Nephron progenitor cell (in vitro differentiated cells): Measurements from ENCODE around the gene CD1D.

ENCODE experiments used
- DNase-seq: peaks from one replicate; pipeline ENCODE4 v3.0.0; 2021
- H3K27ac Mint-ChIP-seq: 2 replicates; pipeline ENCODE4 v1.8.0; 2021; ENCODE audit warnings: mild to moderate bottlenecking, moderate library complexity, mixed read lengths
- H3K27me3 Mint-ChIP-seq: 2 replicates; pipeline ENCODE4 v1.8.0; 2021; ENCODE audit warnings: mild to moderate bottlenecking, low read depth, mixed read lengths; ENCODE audit not compliant: poor library complexity
- H3K36me3 Mint-ChIP-seq: 2 replicates; pipeline ENCODE4 v1.8.0; 2021; ENCODE audit warnings: low read depth, mixed read lengths
- H3K4me1 Mint-ChIP-seq: 2 replicates; pipeline ENCODE4 v1.8.0; 2021; ENCODE audit warnings: mixed read lengths
- H3K4me3 Mint-ChIP-seq: 2 replicates; pipeline ENCODE4 v1.8.0; 2021; ENCODE audit warnings: mild to moderate bottlenecking, moderate library complexity, mixed read lengths
- H3K9me3 Mint-ChIP-seq: 2 replicates; pipeline ENCODE4 v1.8.0; 2021; ENCODE audit warnings: mild to moderate bottlenecking, moderate library complexity, mixed read lengths
- TF ChIP-seq, protein P1 (sequence below): fragments of 200-600 bp; sonication (generic); IDR thresholded peaks from 2 replicates; pipeline ENCODE4 v1.5.0; 2021; ENCODE audit warnings: antibody characterized with exemption

CD1D gene

DNA sequence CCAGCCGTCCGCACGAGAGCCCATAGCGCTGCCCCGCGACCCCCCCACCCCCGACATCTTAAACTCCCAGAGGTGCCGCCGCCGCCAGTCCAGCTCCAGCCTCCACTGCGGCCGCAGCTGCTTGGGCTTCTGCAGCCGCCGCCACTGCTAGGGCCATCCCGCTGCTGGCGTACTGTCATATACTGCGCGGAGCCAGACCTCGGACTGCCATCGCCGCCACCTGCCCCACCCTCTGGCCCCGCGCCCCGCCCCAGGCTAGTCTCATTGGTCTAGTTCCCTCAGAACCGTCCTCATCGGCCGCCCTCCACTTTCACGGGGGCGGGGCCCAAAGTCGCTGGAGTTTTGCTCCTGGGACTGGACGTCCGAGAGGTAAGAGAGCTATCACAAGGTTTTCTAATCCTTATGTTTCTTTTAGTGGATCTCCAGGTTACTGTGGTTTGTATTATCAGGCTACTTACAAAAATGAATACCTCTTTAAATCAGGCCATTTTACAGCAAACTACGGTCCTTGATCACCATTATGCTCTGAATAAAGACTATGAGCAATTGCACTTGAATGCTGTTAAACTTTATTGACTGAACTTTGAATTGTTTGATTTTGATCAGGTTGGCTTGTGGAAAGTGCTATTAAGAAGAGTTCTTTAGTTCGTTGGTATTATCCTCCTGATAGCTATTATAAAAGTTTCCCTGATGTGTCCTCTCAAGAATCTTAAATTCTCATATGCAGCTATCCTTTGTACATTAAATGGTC, 2.8 kb upstream of the CD1D start:
- H3K9me3 Mint-ChIP-seq, result peaks cover 12% of the 10 kb centered on the region
- TF ChIP-seq, protein P1, sequence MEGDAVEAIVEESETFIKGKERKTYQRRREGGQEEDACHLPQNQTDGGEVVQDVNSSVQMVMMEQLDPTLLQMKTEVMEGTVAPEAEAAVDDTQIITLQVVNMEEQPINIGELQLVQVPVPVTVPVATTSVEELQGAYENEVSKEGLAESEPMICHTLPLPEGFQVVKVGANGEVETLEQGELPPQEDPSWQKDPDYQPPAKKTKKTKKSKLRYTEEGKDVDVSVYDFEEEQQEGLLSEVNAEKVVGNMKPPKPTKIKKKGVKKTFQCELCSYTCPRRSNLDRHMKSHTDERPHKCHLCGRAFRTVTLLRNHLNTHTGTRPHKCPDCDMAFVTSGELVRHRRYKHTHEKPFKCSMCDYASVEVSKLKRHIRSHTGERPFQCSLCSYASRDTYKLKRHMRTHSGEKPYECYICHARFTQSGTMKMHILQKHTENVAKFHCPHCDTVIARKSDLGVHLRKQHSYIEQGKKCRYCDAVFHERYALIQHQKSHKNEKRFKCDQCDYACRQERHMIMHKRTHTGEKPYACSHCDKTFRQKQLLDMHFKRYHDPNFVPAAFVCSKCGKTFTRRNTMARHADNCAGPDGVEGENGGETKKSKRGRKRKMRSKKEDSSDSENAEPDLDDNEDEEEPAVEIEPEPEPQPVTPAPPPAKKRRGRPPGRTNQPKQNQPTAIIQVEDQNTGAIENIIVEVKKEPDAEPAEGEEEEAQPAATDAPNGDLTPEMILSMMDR, result no peak
- H3K36me3 Mint-ChIP-seq, result peaks cover 7% of the 10 kb centered on the region
- H3K4me3 Mint-ChIP-seq, result peak overlapping the region; percentile 72
- no peak overlapping the region for H3K27ac Mint-ChIP-seq
- DNase-seq, result peak; percentile 91
- H3K4me1 Mint-ChIP-seq, result peaks cover 48% of the 10 kb centered on the region
- peaks cover 37% of the 10 kb centered on the region for H3K27me3 Mint-ChIP-seq

- Mint-ChIP-seq H3K4me1 (peaks cover 48% of the 10 kb centered on the region), H3K4me3 (peak overlapping the region; percentile 97)
Observed at GRCh38 chr1:158179301-158180041, 1.2 kb upstream of the CD1D start.

DNA sequence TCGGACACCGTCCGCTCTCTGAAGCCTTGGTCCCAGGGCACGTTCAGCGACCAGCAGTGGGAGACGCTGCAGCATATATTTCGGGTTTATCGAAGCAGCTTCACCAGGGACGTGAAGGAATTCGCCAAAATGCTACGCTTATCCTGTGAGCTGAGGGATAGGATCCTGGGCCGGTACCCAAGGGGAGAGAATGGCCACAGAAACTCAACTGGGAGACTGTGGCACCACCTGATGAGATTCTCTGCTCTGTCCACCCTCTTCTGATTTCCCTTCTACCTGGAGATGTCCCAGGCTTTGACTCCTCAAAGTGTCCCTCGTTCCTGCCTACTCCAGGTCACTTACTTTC, 855 bp downstream of the CD1D start:
- Mint-ChIP-seq H3K27me3 (peaks cover 44% of the 10 kb centered on the region), H3K36me3 (peaks cover 20% of the 10 kb centered on the region), H3K4me3 (peak overlapping the region; percentile 97), H3K4me1 (peaks cover 48% of the 10 kb centered on the region), H3K27ac (no peak overlapping the region), H3K9me3 (peaks cover 5% of the 10 kb centered on the region)
- TF ChIP-seq, protein P1, result no peak
- no peak for DNase-seq

More at GRCh38 chr1:158179301-158180041, 1.2 kb upstream of the CD1D start:
- Mint-ChIP-seq H3K27me3 (peaks cover 46% of the 10 kb centered on the region), H3K9me3 (peaks cover 12% of the 10 kb centered on the region), H3K36me3 (peaks cover 20% of the 10 kb centered on the region), H3K27ac (no peak overlapping the region)
- DNase-seq, result no peak
- TF ChIP-seq, protein P1, result no peak

DNA sequence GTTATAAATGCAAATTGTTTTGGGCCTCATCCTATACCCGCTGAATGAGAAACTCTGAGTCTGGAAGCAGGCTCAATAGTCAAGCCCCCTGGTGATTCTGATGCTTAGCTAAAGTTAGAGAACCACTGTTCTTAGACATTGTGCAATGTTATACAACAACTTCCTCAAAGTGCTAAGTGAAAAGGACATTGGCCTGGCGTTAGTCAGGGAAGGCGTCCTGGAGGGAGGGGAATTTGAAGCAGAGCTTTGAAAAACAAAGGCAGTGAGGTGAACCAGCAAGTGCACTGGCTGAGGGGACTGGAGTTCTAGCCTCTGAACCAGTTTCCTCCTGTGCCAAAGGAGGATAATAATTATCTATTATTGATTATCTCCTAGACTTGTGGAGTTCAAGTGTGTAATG, 5.1 kb downstream of the CD1D start:
- Mint-ChIP-seq H3K4me1 (peaks cover 16% of the 10 kb centered on the region), H3K9me3 (no peaks in the 10 kb centered on the region), H3K27ac (no peak overlapping the region), H3K27me3 (peaks cover 21% of the 10 kb centered on the region), H3K4me3 (no peak overlapping the region), H3K36me3 (peaks cover 20% of the 10 kb centered on the region)
- TF ChIP-seq, protein P1, result no peak
- DNase-seq, result no peak

- H3K36me3 Mint-ChIP-seq, result peaks cover 20% of the 10 kb centered on the region
- H3K27me3 Mint-ChIP-seq, result peaks cover 20% of the 10 kb centered on the region
- no peaks in the 10 kb centered on the region for H3K9me3 Mint-ChIP-seq
- H3K4me3 Mint-ChIP-seq, result no peak overlapping the region
- TF ChIP-seq, protein P1, result no peak
- no peak for DNase-seq
- peaks cover 15% of the 10 kb centered on the region for H3K4me1 Mint-ChIP-seq
- H3K27ac Mint-ChIP-seq, result no peak overlapping the region
Observed at GRCh38 chr1:158186180-158186579, 5.5 kb downstream of the CD1D start.
